Neuronal stem cell (in vitro differentiated cells): ENCODE data around the gene ZNF660.

Source experiments
- DNase-seq: peaks from one replicate; pipeline ENCODE4 v3.0.0-alpha.2; 2013; ENCODE audit warnings: low spot score
- H2AFZ ChIP-seq: one replicate; pipeline ENCODE4 v1.6.1; 2013; ENCODE audit warnings: mild to moderate bottlenecking, low read length, inconsistent platforms
- H2AK5ac ChIP-seq: 2 replicates; pipeline ENCODE4 v1.6.1; 2013; ENCODE audit warnings: low read depth, mild to moderate bottlenecking, inconsistent platforms, low read length, moderate library complexity, mixed read lengths
- H2BK120ac ChIP-seq: 2 replicates; pipeline ENCODE4 v1.6.1; 2013; ENCODE audit warnings: low read depth, mild to moderate bottlenecking, inconsistent platforms, low read length, moderate library complexity, mixed read lengths
- H2BK12ac ChIP-seq: one replicate; pipeline ENCODE4 v1.6.1; 2013; ENCODE audit warnings: low read length, inconsistent platforms
- H2BK15ac ChIP-seq: 2 replicates; pipeline ENCODE4 v1.6.1; 2013; ENCODE audit warnings: mild to moderate bottlenecking, low read length, inconsistent platforms, mixed read lengths
- H2BK5ac ChIP-seq: one replicate; pipeline ENCODE4 v1.6.1; 2013; ENCODE audit warnings: inconsistent platforms, mild to moderate bottlenecking, low read length, moderate library complexity
- H3K14ac ChIP-seq: one replicate; pipeline ENCODE4 v1.6.1; 2013; ENCODE audit warnings: low read length, inconsistent platforms
- H3K18ac ChIP-seq: 2 replicates; pipeline ENCODE4 v1.6.1; 2013; ENCODE audit warnings: low read length, inconsistent platforms
- H3K23ac ChIP-seq: 2 replicates; pipeline ENCODE4 v1.6.1; 2013; ENCODE audit warnings: low read depth, mild to moderate bottlenecking, mixed read lengths, low read length, inconsistent platforms; ENCODE audit not compliant: poor library complexity
- H3K27ac ChIP-seq: replicated peaks from 3 replicates; pipeline ENCODE4 v1.5.1; 2013; ENCODE audit warnings: low read length, inconsistent platforms
- H3K27me3 ChIP-seq, 3 experiments: 2 replicates each; pipeline ENCODE4 v1.6.1; 2013; ENCODE audit warnings: low read length in 3 of 3, mild to moderate bottlenecking in 2 of 3, inconsistent platforms in 1 of 3, low read depth in 1 of 3, mixed read lengths in 1 of 3, moderate library complexity in 1 of 3; ENCODE audit not compliant: control insufficient read depth in 3 of 3, insufficient read depth in 3 of 3
- H3K36me3 ChIP-seq, 2 donors: replicated peaks in 1 of 2; 2 replicates each; pipeline ENCODE4 v1.6.1; 2013; ENCODE audit warnings: low read length in 2 of 2; ENCODE audit not compliant: control insufficient read depth in 2 of 2, insufficient read depth in 2 of 2
- H3K4ac ChIP-seq: 2 replicates; pipeline ENCODE4 v1.6.1; 2013; ENCODE audit warnings: inconsistent platforms, mild to moderate bottlenecking, low read length, moderate library complexity
- H3K4me1 ChIP-seq, 2 donors: 1 replicate in 1 of 2; 2 replicates in 1 of 2; pipeline ENCODE4 v1.6.1; 2013; ENCODE audit warnings: low read length in 2 of 2, low read depth in 1 of 2; ENCODE audit not compliant: control insufficient read depth in 2 of 2, insufficient read depth in 1 of 2
- H3K4me2 ChIP-seq: one replicate; pipeline ENCODE4 v1.6.1; 2013; ENCODE audit warnings: mild to moderate bottlenecking, low read length, inconsistent platforms; ENCODE audit not compliant: insufficient read depth, poor library complexity, severe bottlenecking
- H3K4me3 ChIP-seq, 2 donors: 2 replicates each; pipeline ENCODE4 v1.5.1; 2013; ENCODE audit warnings: low read length in 2 of 2, mild to moderate bottlenecking in 2 of 2, inconsistent platforms in 1 of 2, moderate library complexity in 1 of 2
- H3K79me1 ChIP-seq: one replicate; pipeline ENCODE4 v1.6.1; 2013; ENCODE audit warnings: low read depth, mild to moderate bottlenecking, inconsistent platforms, low read length, moderate library complexity
- H3K9ac ChIP-seq: one replicate; pipeline ENCODE4 v1.6.1; 2013; ENCODE audit warnings: mild to moderate bottlenecking, low read depth, low read length, inconsistent platforms; ENCODE audit not compliant: poor library complexity
- H3K9me3 ChIP-seq, 2 donors: replicated peaks in 1 of 2; 2 replicates each; pipeline versions ENCODE3 to v1.6.1; 2013; ENCODE audit warnings: low read length in 2 of 2, mild to moderate bottlenecking in 2 of 2, inconsistent platforms in 1 of 2, low read depth in 1 of 2, mixed read lengths in 1 of 2, moderate library complexity in 1 of 2; ENCODE audit not compliant: control insufficient read depth in 2 of 2, insufficient read depth in 1 of 2
- H4K8ac ChIP-seq: one replicate; pipeline ENCODE4 v1.6.1; 2013; ENCODE audit warnings: low read depth, mild to moderate bottlenecking, inconsistent platforms, low read length, moderate library complexity
- H4K91ac ChIP-seq: one replicate; pipeline ENCODE4 v1.6.1; 2013; ENCODE audit warnings: low read length, low read depth, mild to moderate bottlenecking, inconsistent platforms; ENCODE audit not compliant: poor library complexity
- WGBS, 2 donors: extraction: QIAGEN DNeasy Blood & Tissue Kit; methylation state at CpG; one replicate each; pipeline ENCODE4 v1.1.7; 2013; ENCODE audit warnings: missing lambda C conversion rate in 2 of 2, mixed read lengths in 1 of 2; ENCODE audit not compliant: insufficient read length in 2 of 2, insufficient replicate concordance in 1 of 2; ENCODE audit errors: extremely low coverage in 2 of 2; 5-methylcytosine and 5-hydroxymethylcytosine counted together

Gene ZNF660

GRCh38 chr3:44643024-44643423, 58.3 kb downstream of the ZNF660 start:
- no peak overlapping the region for H2AFZ ChIP-seq
- H2BK5ac ChIP-seq: no peak overlapping the region
- H2AK5ac ChIP-seq: no peak overlapping the region
- no peak overlapping the region for H3K14ac ChIP-seq
- no peak overlapping the region for H3K4me2 ChIP-seq
- H2BK12ac ChIP-seq: no peak overlapping the region
- H3K4ac ChIP-seq: no peak overlapping the region
- H2BK15ac ChIP-seq: no peak overlapping the region
- no peak overlapping the region for H3K9ac ChIP-seq
- no peak overlapping the region for H4K8ac ChIP-seq
- H3K79me1 ChIP-seq: no peaks in the 10 kb centered on the region
- no CpG with 5 or more reads among the region's 4 CpGs for WGBS, 2 donors
- no peak overlapping the region for H4K91ac ChIP-seq
- peaks cover 0 to 2% of the 10 kb centered on the region in 2 donors for H3K4me1 ChIP-seq
- peaks cover 28 to 59% of the 10 kb centered on the region in 2 donors for H3K9me3 ChIP-seq
- H2BK120ac ChIP-seq: no peak overlapping the region
- H3K36me3 ChIP-seq: peaks cover 28 to 97% of the 10 kb centered on the region in 2 donors
- DNase-seq: no peak
- no peaks in the 10 kb centered on the region for H3K27me3 ChIP-seq
- H3K23ac ChIP-seq: no peak overlapping the region
- H3K18ac ChIP-seq: no peak overlapping the region
- H3K4me3 ChIP-seq: no peak overlapping the region
- no peak overlapping the region for H3K27ac ChIP-seq

GRCh38 chr3:44647771-44648170, 63.0 kb downstream of the ZNF660 start:
- Histone ChIP-seq H3K4me2 (no peak overlapping the region), H3K4ac (no peak overlapping the region), H2BK120ac (no peak overlapping the region), H4K91ac (no peak overlapping the region), H3K27me3 (no peaks in the 10 kb centered on the region), H2BK5ac (no peak overlapping the region), H2AK5ac (no peak overlapping the region), H2BK12ac (no peak overlapping the region), H4K8ac (no peak overlapping the region), H3K4me1 (peaks cover 0 to 2% of the 10 kb centered on the region in 2 donors), H3K4me3 (peak overlapping the region in 1 of 2 donors; percentile 65), H3K23ac (no peak overlapping the region), H3K18ac (no peak overlapping the region), H3K9ac (no peak overlapping the region), H3K79me1 (no peaks in the 10 kb centered on the region), H2BK15ac (no peak overlapping the region), H3K27ac (no peak overlapping the region), H2AFZ (no peak overlapping the region), H3K9me3 (peaks cover 9 to 24% of the 10 kb centered on the region in 2 donors), H3K36me3 (peaks cover 25 to 76% of the 10 kb centered on the region in 2 donors), H3K14ac (no peak overlapping the region)
- WGBS, 2 donors: no CpG with 5 or more reads among the region's 1 CpG
- DNase-seq: no peak

- peak within 1 kb of the TSS; percentile 56 for H3K9ac ChIP-seq
- H4K91ac ChIP-seq: no peak within 1 kb of the TSS
- peak within 1 kb of the TSS; percentile 65 to 97 for H3K4me3 ChIP-seq
- H2AFZ ChIP-seq: peak within 1 kb of the TSS; percentile 81
- peak within 1 kb of the TSS; percentile 1 for H3K23ac ChIP-seq
- peak within 1 kb of the TSS; percentile 58 for H3K4me2 ChIP-seq
- H2BK15ac ChIP-seq: no peak within 1 kb of the TSS
- no peak within 1 kb of the TSS for H2BK12ac ChIP-seq
- no peak within 1 kb of the TSS for H3K27ac ChIP-seq
- DNase-seq: peak; percentile 85
- H3K9me3 ChIP-seq: peaks cover 2 to 14% of the 10 kb centered on the region in 2 donors
- H2BK5ac ChIP-seq: no peak within 1 kb of the TSS
- no peak within 1 kb of the TSS for H2AK5ac ChIP-seq
- no peaks in the 10 kb centered on the region for H3K27me3 ChIP-seq
- no peaks in the 10 kb centered on the region for H3K79me1 ChIP-seq
- H3K4ac ChIP-seq: no peak within 1 kb of the TSS
- H3K4me1 ChIP-seq: peaks cover 0 to 2% of the 10 kb centered on the region in 2 donors
- H3K18ac ChIP-seq: peak within 1 kb of the TSS; percentile 59
- H4K8ac ChIP-seq: no peak within 1 kb of the TSS
- no CpG with 5 or more reads among the region's 37 CpGs for WGBS, 2 donors
- no peak within 1 kb of the TSS for H2BK120ac ChIP-seq
- H3K36me3 ChIP-seq: peaks cover 25 to 76% of the 10 kb centered on the region in 2 donors
- peak within 1 kb of the TSS; percentile 14 for H3K14ac ChIP-seq
Measured at GRCh38 chr3:44648564-44649229, 63.9 kb downstream of the ZNF660 start, which contains the start of gene ZNF35. TSS of gene ZNF35 (plus strand) at chr3:44648732. CDS start at chr3:44651068, 2,336 bp downstream.
